ENCODE measurements around the gene BTK. TPM values are rescaled to one million over a fixed set of nuclear protein-coding genes. Genes with fewer than 3 reads are reported as not detected.
A peak's percentile ranks its signal among the peaks of the same experiment; 100 is the strongest.

BTK gene
- total RNA-seq, 4 donors from 2014 or later, result 2.5 to 19.7 (median 4.9) TPM

- H3K27me3 ChIP-seq, result peaks cover 0 to 10% of the 10 kb centered on the region in 2 donors
- H3K4me3 ChIP-seq, result no peak overlapping the region
- WGBS, 2 donors, result 64 to 77% methylated on average over 7 of the region's 7 CpGs
- no peaks in the 10 kb centered on the region for H3K9me3 ChIP-seq
- TF ChIP-seq CTCF (IDR thresholded peaks at IDR 0.05), result no peak
- no peak for TF ChIP-seq EP300 (IDR thresholded peaks at IDR 0.05)
- no peak for TF ChIP-seq POLR2A (IDR thresholded peaks at IDR 0.05)
- no peak for DNase-seq (ENCODE audit: low spot score in 2 of 2)
- H3K4me1 ChIP-seq, result no peaks in the 10 kb centered on the region
- H3K36me3 ChIP-seq, result no peaks in the 10 kb centered on the region
- H3K27ac ChIP-seq, result no peak overlapping the region
These were observed 25.6 kb downstream of the BTK start for GRCh38 chrX:101360390-101360789.

- no peak for DNase-seq (ENCODE audit: low spot score in 2 of 2)
- no peak overlapping the region for H3K4me3 ChIP-seq
- no peaks in the 10 kb centered on the region for H3K4me1 ChIP-seq
- no peak overlapping the region for H3K27ac ChIP-seq
- H3K36me3 ChIP-seq, result no peaks in the 10 kb centered on the region
- peaks cover 0 to 10% of the 10 kb centered on the region in 2 donors for H3K27me3 ChIP-seq
- 45 to 62% methylated on average over 1 of the region's 1 CpG for WGBS, 2 donors
- TF ChIP-seq EP300 (IDR thresholded peaks at IDR 0.05), result no peak
- no peak for TF ChIP-seq POLR2A (IDR thresholded peaks at IDR 0.05)
- no peak for TF ChIP-seq CTCF (IDR thresholded peaks at IDR 0.05)
- H3K9me3 ChIP-seq, result no peaks in the 10 kb centered on the region
These were observed 26.0 kb downstream of the BTK start for GRCh38 chrX:101359966-101360365.

GRCh38 chrX:101357166-101357795, 28.7 kb downstream of the BTK start:
- WGBS, 2 donors, result 45 to 54% methylated on average over 5 of the region's 5 CpGs
- Histone ChIP-seq H3K36me3 (no peaks in the 10 kb centered on the region), H3K4me3 (no peak overlapping the region), H3K27ac (no peak overlapping the region), H3K27me3 (peaks cover 0 to 10% of the 10 kb centered on the region in 2 donors), H3K4me1 (no peaks in the 10 kb centered on the region), H3K9me3 (no peaks in the 10 kb centered on the region)
- TF ChIP-seq CTCF (IDR thresholded peaks at IDR 0.05) (peak in 2 of 5 experiments; percentile 13 to 25), EP300 (IDR thresholded peaks at IDR 0.05) (no peak)
- DNase-seq (ENCODE audit: low spot score in 2 of 2), result no peak

GRCh38 chrX:101349193-101349562, 36.8 kb downstream of the BTK start:
- no peaks in the 10 kb centered on the region for H3K9me3 ChIP-seq
- peaks cover 0 to 8% (median 0%) of the 10 kb centered on the region in 3 donors for H3K36me3 ChIP-seq
- peaks cover 0 to 16% (median 0%) of the 10 kb centered on the region in 4 donors for H3K4me1 ChIP-seq
- no peak for DNase-seq (ENCODE audit: low spot score in 2 of 2)
- peak overlapping the region in 1 of 4 donors; percentile 93 for H3K27ac ChIP-seq
- 15 to 41% methylated on average over 4 of the region's 4 CpGs for WGBS, 2 donors
- TF ChIP-seq CTCF (IDR thresholded peaks at IDR 0.05) (no peak), POLR2A (IDR thresholded peaks at IDR 0.05) (no peak)
- H3K27me3 ChIP-seq, result peaks cover 0 to 3% of the 10 kb centered on the region in 2 donors
- peak overlapping the region; percentile 38 to 72 (median 66) for H3K4me3 ChIP-seq

GRCh38 chrX:101348452-101349192, 37.4 kb downstream of the BTK start, which contains the start of gene TIMM8A:
Gene TIMM8A (minus strand): TSS chrX:101348742. CDS start chrX:101348664, 78 bp downstream.
- WGBS, 2 donors, result 1 to 43% methylated on average over 10 to 46 of the region's 55 CpGs
- H3K9me3 ChIP-seq, result no peaks in the 10 kb centered on the region
- peak within 1 kb of the TSS; percentile 38 to 72 (median 66) for H3K4me3 ChIP-seq
- H3K27ac ChIP-seq, result peak within 1 kb of the TSS; percentile 58 to 93 (median 82)
- H3K27me3 ChIP-seq, result peaks cover 0 to 3% of the 10 kb centered on the region in 2 donors
- H3K36me3 ChIP-seq, result peaks cover 0 to 12% (median 0%) of the 10 kb centered on the region in 3 donors
- peak; percentile 48 to 53 for DNase-seq (ENCODE audit: low spot score in 2 of 2)
- peaks cover 0 to 16% (median 0%) of the 10 kb centered on the region in 4 donors for H3K4me1 ChIP-seq
- TF ChIP-seq POLR2A (IDR thresholded peaks at IDR 0.05) (peak; percentile 16 to 40), CTCF (IDR thresholded peaks at IDR 0.05) (no peak), EP300 (IDR thresholded peaks at IDR 0.05) (peak in 1 of 2 donors; percentile 73)

Data from tibial nerve (tissue), 4 donors.